Tibial nerve (tissue), 4 donors: Measurements from ENCODE around the gene LILRB2. TPM values are rescaled to one million over a fixed set of nuclear protein-coding genes. Genes with fewer than 3 reads are reported as not detected.
A peak's percentile ranks its signal among the peaks of the same experiment; 100 is the strongest.

Experiments used
- DNase-seq, 2 donors: peaks; one replicate each; pipeline ENCODE4 v3.0.0-alpha.2; 2019; ENCODE audit warnings: low spot score in 2 of 2
- H3K27ac ChIP-seq, 4 donors: fragments of 200-600 bp; sonication (generic) in 3 of 4; one replicate each; pipeline ENCODE4 v1.5.1; 2017 to 2019; ENCODE audit warnings: mild to moderate bottlenecking in 1 of 4
- H3K27me3 ChIP-seq, 2 donors: fragments of 200-600 bp; sonication (generic) in 1 of 2; one replicate each; pipeline versions ENCODE4 v1.5.1 to v1.6.0; 2017 to 2019
- H3K36me3 ChIP-seq, 3 donors: fragments of 200-600 bp; sonication (generic); one replicate each; pipeline ENCODE4 v1.5.1; 2018 to 2019
- H3K4me1 ChIP-seq, 4 donors: fragments of 200-600 bp; sonication (generic) in 3 of 4; one replicate each; pipeline ENCODE4 v1.5.1; 2017 to 2019
- H3K4me3 ChIP-seq, 4 donors: fragments of 200-600 bp; sonication (generic) in 3 of 4; one replicate each; pipeline ENCODE4 v1.5.1; 2017 to 2019; ENCODE audit warnings: mild to moderate bottlenecking in 1 of 4, moderate library complexity in 1 of 4
- H3K9me3 ChIP-seq, 4 donors: fragments of 200-600 bp; sonication (generic) in 3 of 4; one replicate each; pipeline ENCODE4 v1.5.1; 2017 to 2019
- CTCF ChIP-seq, 5 experiments: fragments of 200-600 bp in 3 of 5; fragments of 450-650 bp in 2 of 5; sonication (generic) in 3 of 5; IDR thresholded peaks; one replicate each; pipeline ENCODE4 v1.5.1; 2016 to 2019; ENCODE audit warnings: antibody characterized with exemption in 5 of 5, mild to moderate bottlenecking in 3 of 5, moderate library complexity in 2 of 5
- EP300 ChIP-seq, 2 donors: sonication (generic); formaldehyde crosslinking; IDR thresholded peaks; one replicate each; pipeline ENCODE4 v1.6.1; 2017; ENCODE audit warnings: antibody characterized with exemption in 2 of 2, mild to moderate bottlenecking in 1 of 2
- POLR2A ChIP-seq, 2 donors: fragments of 450-650 bp; IDR thresholded peaks; one replicate each; pipeline ENCODE4 v1.6.1; 2017; ENCODE audit warnings: antibody characterized with exemption in 2 of 2, mild to moderate bottlenecking in 2 of 2, moderate library complexity in 2 of 2
- WGBS, 2 donors: methylation state at CpG; one replicate each; pipeline ENCODE4 v1.1.5; 2018; 5-methylcytosine and 5-hydroxymethylcytosine counted together
- total RNA-seq, 4 donors: library from RNA; depleted of rRNA; stranded (reverse); fragments of >200 nt; gene quantifications; one replicate each; pipeline ENCODE4 v1.1.0, GENCODE V29; 2016

LILRB2 gene
- total RNA-seq, 4 donors from 2014 or later, result 1.6 to 8.4 (median 4.4) TPM

- Histone ChIP-seq H3K9me3 (no peaks in the 10 kb centered on the region), H3K36me3 (no peaks in the 10 kb centered on the region), H3K27ac (no peak overlapping the region), H3K4me1 (no peaks in the 10 kb centered on the region), H3K4me3 (peak overlapping the region in 1 of 4 donors; percentile 34), H3K27me3 (peaks cover 0 to 34% of the 10 kb centered on the region in 2 donors)
- TF ChIP-seq POLR2A (IDR thresholded peaks at IDR 0.05), result no peak
- no peak for TF ChIP-seq CTCF (IDR thresholded peaks at IDR 0.05)
- no peak for TF ChIP-seq EP300 (IDR thresholded peaks at IDR 0.05)
- 67 to 77% methylated on average over 13 to 17 of the region's 19 CpGs for WGBS, 2 donors
- no peak for DNase-seq
These were observed 24.4 kb downstream of the LILRB2 start for GRCh38 chr19:54256250-54257115.

GRCh38 chr19:54255105-54255775, 25.7 kb downstream of the LILRB2 start:
- Histone ChIP-seq H3K4me1 (no peaks in the 10 kb centered on the region), H3K27ac (no peak overlapping the region), H3K9me3 (no peaks in the 10 kb centered on the region), H3K36me3 (no peaks in the 10 kb centered on the region), H3K4me3 (peak overlapping the region in 1 of 4 donors; percentile 34), H3K27me3 (peaks cover 0 to 34% of the 10 kb centered on the region in 2 donors)
- TF ChIP-seq POLR2A (IDR thresholded peaks at IDR 0.05) (no peak), EP300 (IDR thresholded peaks at IDR 0.05) (no peak), CTCF (IDR thresholded peaks at IDR 0.05) (no peak)
- 44 to 54% methylated on average over 18 to 26 of the region's 26 CpGs for WGBS, 2 donors
- DNase-seq, result no peak

GRCh38 chr19:54254195-54254906, 26.6 kb downstream of the LILRB2 start:
- DNase-seq, result no peak
- no peak for TF ChIP-seq EP300 (IDR thresholded peaks at IDR 0.05)
- TF ChIP-seq POLR2A (IDR thresholded peaks at IDR 0.05), result no peak
- no peak for TF ChIP-seq CTCF (IDR thresholded peaks at IDR 0.05)
- Histone ChIP-seq H3K27me3 (peaks cover 0 to 34% of the 10 kb centered on the region in 2 donors), H3K36me3 (no peaks in the 10 kb centered on the region), H3K9me3 (no peaks in the 10 kb centered on the region), H3K4me1 (no peaks in the 10 kb centered on the region), H3K27ac (no peak overlapping the region), H3K4me3 (no peak overlapping the region)
- WGBS, 2 donors, result 48 to 49% methylated on average over 16 of the region's 17 CpGs

DNA sequence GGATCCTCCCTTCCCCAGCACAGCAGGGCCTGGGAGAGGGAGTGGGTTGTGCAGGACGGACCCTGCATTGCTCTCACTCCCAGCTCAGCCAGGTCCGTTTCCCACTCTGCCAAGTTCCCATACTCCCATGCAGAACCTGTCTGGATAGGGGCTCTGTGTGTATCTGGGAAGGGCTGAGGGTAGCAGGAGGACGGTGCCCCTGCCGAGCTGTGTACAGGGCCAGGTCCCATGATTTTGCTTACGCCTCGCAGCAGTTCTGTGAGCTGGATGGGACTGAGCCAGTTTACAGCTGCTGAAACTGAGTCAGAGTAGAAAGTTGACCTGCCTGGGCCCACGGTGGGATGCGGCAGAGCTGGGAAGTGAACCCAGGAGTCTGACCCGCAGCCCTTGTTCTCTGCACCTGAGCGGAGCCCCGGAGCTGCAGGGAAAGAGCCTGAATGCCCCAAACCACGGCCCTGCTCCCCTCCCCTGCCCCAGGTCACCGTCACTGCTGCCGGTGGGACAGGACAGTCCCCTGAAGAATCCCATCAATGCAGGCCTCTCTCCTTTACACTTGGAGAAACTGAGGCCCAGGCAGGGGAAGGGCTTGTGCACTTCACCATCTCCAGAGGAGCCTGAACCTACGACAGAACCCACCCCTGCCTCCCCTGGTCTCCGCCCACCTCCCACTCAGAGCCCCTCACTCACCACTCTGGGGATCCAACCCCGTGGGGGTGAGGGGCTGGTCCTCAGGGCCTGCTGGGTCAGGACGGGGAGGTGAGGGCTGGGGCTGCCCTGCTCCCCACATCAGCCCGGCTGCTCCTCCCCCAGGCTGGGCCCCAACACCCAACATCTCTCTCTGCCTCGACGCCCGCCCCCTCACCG, 27.3 kb downstream of the LILRB2 start:
- 57 to 64% methylated on average over 21 to 23 of the region's 23 CpGs for whole genome bisulfite sequencing, 2 donors
- H3K4me3 ChIP-seq, result no peak overlapping the region
- no peaks in the 10 kb centered on the region for H3K4me1 ChIP-seq
- no peak overlapping the region for H3K27ac ChIP-seq
- no peaks in the 10 kb centered on the region for H3K36me3 ChIP-seq
- no peaks in the 10 kb centered on the region for H3K9me3 ChIP-seq
- H3K27me3 ChIP-seq, result peaks cover 0 to 34% of the 10 kb centered on the region in 2 donors
- no peak for TF ChIP-seq EP300 (IDR thresholded peaks at IDR 0.05)
- no peak for TF ChIP-seq POLR2A (IDR thresholded peaks at IDR 0.05)
- no peak for TF ChIP-seq CTCF (IDR thresholded peaks at IDR 0.05)
- DNase-seq, result no peak
